OCI-LY3 (cell line): ENCODE data around the gene DAP3.

Source experiments
- H2AFZ ChIP-seq: fragments of 200-600, 300-600 bp; shearing (Covaris generic); 2 replicates; pipeline ENCODE4 v1.6.0; 2014; ENCODE audit warnings: antibody characterized with exemption, low read depth, low read length
- H3K27ac ChIP-seq: fragments of 200-600, 300-600 bp; sonication (generic); 2 replicates; pipeline ENCODE4 v1.5.1; 2014; ENCODE audit warnings: mild to moderate bottlenecking, low read length, moderate library complexity, mixed read lengths
- H3K27me3 ChIP-seq: fragments of 200-600, 300-600 bp; sonication (generic); 2 replicates; pipeline ENCODE4 v1.6.1; 2014; ENCODE audit warnings: low read depth, low read length, mixed read lengths
- H3K36me3 ChIP-seq: fragments of 200-600, 300-600 bp; sonication (generic); replicated peaks from 2 replicates; pipeline ENCODE3; 2014; ENCODE audit warnings: low read depth, low read length, mixed read lengths
- H3K4me1 ChIP-seq: fragments of 300-600, 200-600 bp; sonication (generic); 2 replicates; pipeline ENCODE4 v1.6.1; 2014; ENCODE audit warnings: low read length, mixed read lengths
- H3K4me2 ChIP-seq: fragments of 200-600, 300-600 bp; sonication (generic); 2 replicates; pipeline ENCODE4 v1.6.1; 2014; ENCODE audit warnings: low read length, mixed read lengths
- H3K4me3 ChIP-seq: fragments of 300-600, 200-600 bp; sonication (generic); 2 replicates; pipeline ENCODE4 v1.5.1; 2014; ENCODE audit warnings: antibody characterized with exemption, mild to moderate bottlenecking, low read length, moderate library complexity
- H3K79me2 ChIP-seq: fragments of 300-600, 200-600 bp; shearing (Covaris generic); 2 replicates; pipeline ENCODE4 v1.6.1; 2014; ENCODE audit warnings: mild to moderate bottlenecking, low read length, mixed read lengths
- H3K9ac ChIP-seq: fragments of 300-600, 200-600 bp; shearing (Covaris generic); 2 replicates; pipeline ENCODE4 v1.6.0; 2014; ENCODE audit warnings: mild to moderate bottlenecking, low read length, moderate library complexity
- H3K9me3 ChIP-seq: fragments of 200-600, 300-600 bp; shearing (Covaris generic); 2 replicates; pipeline ENCODE4 v1.6.1; 2014; ENCODE audit warnings: low read length, mixed read lengths; ENCODE audit not compliant: insufficient read depth
- H4K20me1 ChIP-seq: fragments of 200-600, 300-600 bp; sonication (generic); 2 replicates; pipeline ENCODE4 v1.6.1; 2016; ENCODE audit warnings: low read length, mixed read lengths; ENCODE audit not compliant: insufficient read depth
- CTCF ChIP-seq: fragments of 200-600, 300-600 bp; sonication (generic); IDR thresholded peaks from 2 replicates; pipeline ENCODE4 v1.5.1; 2014; ENCODE audit warnings: antibody characterized with exemption, low read length, low read depth
- EZH2phosphoT487 ChIP-seq: fragments of 200-600 bp; shearing (Covaris generic); IDR thresholded peaks from 2 replicates; pipeline ENCODE4 v1.6.1; 2018; ENCODE audit warnings: antibody characterized with exemption, mixed run types, low read depth

The DAP3 gene

DNA sequence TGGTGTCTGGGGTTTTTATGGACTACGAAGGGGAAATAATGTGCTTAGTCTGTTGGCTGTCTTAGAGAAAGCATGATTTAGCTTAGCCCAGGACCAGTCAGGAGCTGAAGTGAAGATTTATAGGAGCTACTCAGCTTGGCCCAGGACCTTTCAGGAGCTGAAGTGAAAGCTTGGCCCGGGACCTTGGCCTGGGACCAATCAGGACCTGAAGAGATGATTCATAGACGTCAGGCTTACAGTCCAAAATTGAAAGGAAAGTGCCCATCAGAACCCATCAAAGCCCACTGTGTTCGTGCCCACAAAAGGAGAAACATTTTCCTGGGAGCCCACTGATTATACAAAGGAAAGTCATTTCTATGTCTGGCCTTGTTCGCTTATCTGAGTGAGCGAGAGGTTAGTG lies 43.2 kb upstream of the DAP3 start:
- no peaks in the 10 kb centered on the region for H4K20me1 ChIP-seq
- no peak overlapping the region for H3K9ac ChIP-seq
- no peaks in the 10 kb centered on the region for H3K79me2 ChIP-seq
- H3K27ac ChIP-seq: no peak overlapping the region
- peaks cover 15% of the 10 kb centered on the region for H3K36me3 ChIP-seq
- peaks cover 9% of the 10 kb centered on the region for H3K4me1 ChIP-seq
- H3K4me3 ChIP-seq: no peak overlapping the region
- TF ChIP-seq CTCF (no peak), EZH2phosphoT487 (no peak)
- H3K27me3 ChIP-seq: no peaks in the 10 kb centered on the region
- no peak overlapping the region for H2AFZ ChIP-seq
- peaks cover 18% of the 10 kb centered on the region for H3K9me3 ChIP-seq
- no peak overlapping the region for H3K4me2 ChIP-seq

DNA sequence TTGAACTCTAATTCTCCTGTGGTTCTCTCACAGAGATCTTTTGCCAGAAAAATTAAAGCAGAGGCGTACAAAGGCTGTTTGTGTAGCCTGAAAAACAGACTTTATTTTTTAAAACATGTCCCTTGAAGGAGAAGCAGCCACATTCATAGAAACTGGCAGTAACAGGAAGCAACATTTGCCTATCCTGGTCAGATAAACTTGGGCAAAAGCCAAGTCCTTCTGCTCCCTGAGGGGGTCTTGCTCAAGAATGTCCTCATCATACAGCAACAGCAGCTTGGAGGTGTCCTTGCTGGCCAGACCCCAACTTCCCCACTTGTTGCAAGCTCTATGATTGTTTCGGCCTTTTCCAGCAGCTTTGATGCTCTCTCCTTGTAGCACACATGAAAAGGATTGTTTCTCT lies 42.6 kb upstream of the DAP3 start:
- Histone ChIP-seq H2AFZ (no peak overlapping the region), H3K4me2 (no peak overlapping the region), H3K27me3 (no peaks in the 10 kb centered on the region), H3K4me1 (peaks cover 9% of the 10 kb centered on the region), H3K4me3 (no peak overlapping the region), H4K20me1 (no peaks in the 10 kb centered on the region), H3K27ac (no peak overlapping the region), H3K79me2 (no peaks in the 10 kb centered on the region), H3K36me3 (peaks cover 15% of the 10 kb centered on the region), H3K9me3 (peaks cover 18% of the 10 kb centered on the region), H3K9ac (no peak overlapping the region)
- TF ChIP-seq EZH2phosphoT487: no peak
- no peak for TF ChIP-seq CTCF

- Histone ChIP-seq H4K20me1 (no peaks in the 10 kb centered on the region), H3K9me3 (peaks cover 6% of the 10 kb centered on the region), H3K27ac (no peak overlapping the region), H3K4me3 (no peak overlapping the region), H3K4me2 (no peak overlapping the region), H3K36me3 (peaks cover 9% of the 10 kb centered on the region), H3K79me2 (no peaks in the 10 kb centered on the region), H3K27me3 (no peaks in the 10 kb centered on the region), H2AFZ (no peak overlapping the region), H3K9ac (no peak overlapping the region), H3K4me1 (peaks cover 9% of the 10 kb centered on the region)
- TF ChIP-seq CTCF (no peak; the same call in 1 of the 2 replicates), EZH2phosphoT487 (no peak)
These were observed 40.4 kb upstream of the DAP3 start for GRCh38 chr1:155648207-155649147.

DNA sequence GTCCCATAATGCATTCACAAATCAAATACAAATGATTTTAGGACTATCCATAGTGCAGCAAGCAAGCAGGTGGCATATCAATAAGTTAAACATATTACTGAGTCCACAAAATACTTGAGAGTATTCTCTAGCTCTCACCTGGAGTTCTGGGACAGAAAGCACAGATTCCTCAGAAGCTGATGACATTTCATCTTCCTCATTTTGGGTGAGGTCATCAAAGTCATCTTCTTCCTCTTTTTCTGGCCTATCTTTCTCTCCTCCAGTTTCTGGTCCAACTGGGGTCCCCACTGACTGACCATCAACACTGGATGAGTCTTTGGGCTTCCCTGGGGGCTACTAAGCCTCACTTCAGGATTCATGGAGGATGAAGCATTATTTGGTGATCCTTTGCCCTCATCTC lies 39.2 kb upstream of the DAP3 start:
- H3K79me2 ChIP-seq: no peaks in the 10 kb centered on the region
- H3K9ac ChIP-seq: no peak overlapping the region
- no peaks in the 10 kb centered on the region for H3K27me3 ChIP-seq
- H4K20me1 ChIP-seq: no peaks in the 10 kb centered on the region
- no peak overlapping the region for H3K4me2 ChIP-seq
- peaks cover 6% of the 10 kb centered on the region for H3K36me3 ChIP-seq
- no peak overlapping the region for H2AFZ ChIP-seq
- no peak for TF ChIP-seq CTCF
- no peak for TF ChIP-seq EZH2phosphoT487
- peaks cover 9% of the 10 kb centered on the region for H3K4me1 ChIP-seq
- H3K27ac ChIP-seq: no peak overlapping the region
- no peak overlapping the region for H3K4me3 ChIP-seq
- H3K9me3 ChIP-seq: no peaks in the 10 kb centered on the region
